GM15510 (cell line): ENCODE measurements around the gene IMMP1L.
A peak's percentile ranks its signal among the peaks of the same experiment; 100 is the strongest.

ENCODE experiments used
- POLR2A ChIP-seq: IDR thresholded peaks from 3 replicates; pipeline ENCODE4 v1.6.1; 2011; ENCODE audit warnings: borderline replicate concordance; ENCODE audit not compliant: insufficient read length; ENCODE audit errors: extremely low read depth

IMMP1L gene, protein sequence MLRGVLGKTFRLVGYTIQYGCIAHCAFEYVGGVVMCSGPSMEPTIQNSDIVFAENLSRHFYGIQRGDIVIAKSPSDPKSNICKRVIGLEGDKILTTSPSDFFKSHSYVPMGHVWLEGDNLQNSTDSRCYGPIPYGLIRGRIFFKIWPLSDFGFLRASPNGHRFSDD

GRCh38 chr11:31509429-31510345, at the start of gene IMMP1L, which contains the start of gene ELP4:
IMMP1L (minus strand) TSS chr11:31509622; CDS start chr11:31463276, 46,346 bp downstream.
ELP4 (plus strand) TSS chr11:31509767; CDS start chr11:31509785, 18 bp downstream.
- peak; percentile 86 for TF ChIP-seq POLR2A

DNA sequence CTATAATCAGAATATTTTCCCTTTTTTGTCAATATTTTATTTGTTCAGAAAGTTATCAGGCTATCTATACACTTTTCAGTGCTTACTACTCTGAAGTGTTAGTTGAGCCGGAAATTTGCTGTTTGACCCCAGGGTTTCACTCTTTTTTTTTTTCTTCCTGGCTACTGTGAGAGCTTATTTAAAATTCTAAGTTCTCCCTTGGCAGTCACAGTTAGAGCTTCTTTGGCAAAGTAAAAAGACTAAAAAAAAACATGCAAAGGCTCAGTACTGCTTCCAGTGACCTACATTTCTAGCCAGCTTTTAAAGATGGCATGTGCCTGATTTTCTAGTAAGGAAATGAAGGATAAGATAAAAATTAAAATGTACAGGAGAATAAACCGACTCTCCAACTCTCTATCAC, 48.6 kb upstream of the IMMP1L start:
- TF ChIP-seq POLR2A = no peak

DNA sequence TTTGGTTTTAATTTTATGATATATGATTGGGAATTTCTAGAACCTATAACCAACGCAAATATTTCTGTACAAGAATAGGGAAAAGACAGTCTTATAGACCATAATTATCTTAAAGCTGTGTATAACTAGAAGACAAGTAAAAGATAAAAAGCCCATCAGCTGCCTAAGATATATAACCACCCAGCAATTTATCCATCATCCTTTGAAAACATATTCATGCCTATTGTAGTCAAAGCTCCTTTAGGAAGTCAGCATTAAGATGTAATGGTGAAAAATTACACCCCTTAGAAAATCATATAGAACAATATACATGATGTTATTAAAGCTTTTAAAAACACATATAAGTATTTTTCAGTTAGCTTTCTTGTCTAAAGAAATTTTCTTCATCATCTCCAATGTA, 46.5 kb upstream of the IMMP1L start:
- TF ChIP-seq POLR2A = no peak

GRCh38 chr11:31542862-31543261, 33.4 kb upstream of the IMMP1L start:
- TF ChIP-seq POLR2A = no peak

DNA sequence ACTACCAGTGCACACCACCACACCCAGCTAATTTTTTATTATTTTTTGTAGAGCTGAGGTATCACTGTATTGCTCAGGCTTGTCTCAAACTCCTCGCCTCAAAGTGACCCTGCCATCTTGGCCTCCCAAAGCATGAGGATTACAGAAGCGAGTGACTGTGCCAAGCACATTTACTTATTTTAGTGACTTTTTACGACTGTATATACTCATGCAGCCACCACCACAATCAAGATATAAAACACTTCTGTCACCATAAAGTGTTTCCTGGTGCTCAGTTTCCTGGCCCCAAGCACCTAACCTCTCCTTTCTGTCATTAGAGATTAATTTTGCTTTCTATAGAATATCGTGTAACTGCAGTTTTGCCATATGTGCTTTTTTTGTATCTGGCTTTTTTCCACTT, 26.1 kb upstream of the IMMP1L start:
- no peak for TF ChIP-seq POLR2A

DNA sequence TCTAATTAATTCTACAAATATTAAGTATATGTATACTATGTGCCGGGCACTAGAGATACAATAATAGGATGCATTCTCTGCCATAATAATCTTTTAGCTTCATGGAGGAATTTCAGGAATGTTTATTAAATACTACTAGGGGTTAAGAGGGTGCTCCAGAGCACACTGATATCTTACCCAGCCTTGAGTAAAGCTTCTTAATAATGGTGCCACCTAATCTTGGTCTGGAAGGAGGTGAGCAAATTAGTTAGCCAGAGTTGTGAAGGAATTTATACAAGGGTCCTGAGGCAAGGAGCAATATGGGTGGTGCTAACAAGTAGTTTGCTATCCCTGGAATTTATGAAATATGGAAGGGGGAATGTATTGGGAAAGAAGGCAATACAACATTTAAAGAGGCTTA, 21.9 kb upstream of the IMMP1L start:
- no peak for TF ChIP-seq POLR2A

DNA sequence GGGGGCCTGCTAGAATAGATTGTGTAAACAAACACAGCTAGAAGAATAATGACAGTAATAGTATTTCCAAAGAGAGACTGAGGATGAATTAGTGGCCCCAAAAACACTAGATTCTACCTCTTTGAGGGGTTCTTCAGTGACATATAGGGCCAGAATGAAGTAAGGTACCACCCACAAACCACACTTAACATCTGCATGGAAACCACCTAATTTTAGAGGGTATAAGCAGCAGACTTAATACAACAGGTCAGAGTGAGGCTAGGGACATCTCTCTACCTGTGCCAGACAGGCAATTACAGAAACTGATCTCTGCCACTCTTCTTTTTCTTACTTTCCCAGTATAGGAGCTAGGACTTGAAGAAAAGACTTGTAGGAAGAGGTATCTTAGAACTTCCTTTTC, 20.3 kb upstream of the IMMP1L start:
- no peak for TF ChIP-seq POLR2A

DNA sequence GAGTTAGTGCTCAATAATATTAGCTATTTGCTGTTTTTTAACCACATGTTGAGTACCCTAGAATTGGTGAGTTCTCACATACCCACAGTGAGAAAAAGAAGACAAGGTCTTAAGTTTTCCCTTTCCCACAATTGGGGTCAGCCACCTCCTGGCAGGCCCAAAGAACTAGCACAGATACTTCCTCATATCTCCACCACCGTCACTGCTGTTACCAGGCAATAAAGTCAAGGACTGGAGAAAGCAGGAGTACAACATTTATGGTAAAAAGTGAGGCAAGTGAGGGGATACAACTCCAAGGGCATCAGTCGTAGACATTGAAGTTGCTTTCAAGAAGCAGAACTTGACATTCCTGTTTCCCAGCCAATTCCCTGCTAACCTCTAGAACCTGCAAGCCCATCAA, 19.8 kb upstream of the IMMP1L start:
- no peak for TF ChIP-seq POLR2A

- no peak for TF ChIP-seq POLR2A
Measured at GRCh38 chr11:31521497-31522150, 12.2 kb upstream of the IMMP1L start.

GRCh38 chr11:31512117-31512516, 2.7 kb upstream of the IMMP1L start:
- no peak for TF ChIP-seq POLR2A

DNA sequence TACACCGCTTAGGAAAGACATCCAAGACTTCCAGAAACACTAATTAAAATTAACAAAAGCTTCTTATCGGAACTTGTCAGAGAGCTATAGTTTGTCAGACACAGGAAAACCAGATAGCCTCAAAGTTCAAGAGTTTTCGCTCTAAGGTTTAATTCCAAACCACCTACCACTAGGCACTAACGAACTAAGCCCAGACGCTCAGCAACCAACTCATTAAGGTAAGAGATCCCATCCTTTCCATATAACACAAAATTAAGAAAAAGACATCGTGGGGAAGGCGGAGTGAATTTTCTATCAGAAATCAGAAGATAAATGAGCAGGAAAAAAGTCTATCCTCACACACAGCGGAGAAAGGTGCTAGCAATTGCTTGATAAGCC, 382 bp downstream of the IMMP1L start:
- no peak for TF ChIP-seq POLR2A

DNA sequence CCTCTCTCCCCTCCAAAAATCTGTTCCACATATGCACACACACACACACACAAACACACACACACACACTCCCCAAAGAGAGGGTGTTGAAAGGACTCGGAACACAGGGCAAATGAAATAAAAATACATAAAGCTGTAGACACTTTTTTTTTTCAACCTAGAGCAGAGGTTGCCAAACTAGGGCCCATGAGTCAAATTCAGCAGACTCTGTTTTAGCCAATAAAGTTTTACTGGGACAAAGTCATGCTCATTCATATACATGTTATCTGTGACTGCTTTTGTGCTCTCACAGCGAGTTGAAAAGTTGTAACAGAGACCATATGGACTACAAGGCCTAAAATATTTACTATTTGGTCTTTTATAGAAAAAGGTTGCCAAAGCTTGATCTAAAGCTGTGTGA, 8.9 kb downstream of the IMMP1L start:
- TF ChIP-seq POLR2A = no peak

DNA sequence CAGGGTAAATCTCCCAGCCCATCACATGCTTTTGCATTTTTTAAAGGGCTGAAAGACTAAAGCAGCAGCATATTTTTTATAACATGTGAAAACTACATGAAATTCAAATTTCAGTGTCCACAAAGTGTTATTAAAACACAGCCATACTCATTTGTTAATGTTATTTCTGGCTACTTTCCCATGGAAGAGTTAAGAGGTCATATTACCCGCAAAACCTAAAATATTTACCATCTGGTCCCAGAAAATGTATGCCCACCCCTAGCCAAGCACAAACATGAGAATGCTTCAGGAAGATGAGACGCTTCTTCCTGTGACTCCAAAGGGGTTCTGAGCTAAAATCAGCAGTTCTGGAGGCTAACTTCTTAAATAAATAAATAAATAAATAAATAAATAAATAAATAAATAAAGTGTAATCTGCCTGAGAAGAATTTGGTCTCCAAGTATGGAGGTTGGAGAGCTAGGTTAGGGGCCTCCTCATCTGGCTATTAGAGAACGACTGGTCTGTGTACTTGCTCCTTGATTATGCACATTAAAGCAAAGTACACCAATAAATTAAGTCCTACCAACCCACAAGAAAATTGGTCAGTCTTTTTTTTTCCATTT, 9.7 kb downstream of the IMMP1L start:
- TF ChIP-seq POLR2A = no peak

DNA sequence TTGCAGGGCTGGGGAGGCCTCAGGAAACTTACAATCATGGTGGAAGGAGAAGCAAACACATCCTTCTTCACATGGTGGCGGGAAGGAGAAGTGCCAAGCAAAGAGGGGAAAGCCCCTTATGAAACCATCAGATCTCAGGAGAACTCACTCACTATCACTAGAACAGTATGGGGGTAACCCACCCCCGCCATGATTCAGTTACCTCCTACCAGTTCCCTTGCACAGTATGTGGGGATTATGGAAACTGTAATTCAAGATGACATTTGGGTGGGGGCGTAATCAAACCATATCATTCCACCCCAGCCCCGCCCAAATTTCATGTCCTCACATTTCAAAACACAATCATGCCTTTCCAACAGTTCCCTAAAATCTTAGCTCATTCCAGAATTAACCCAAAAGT, 16.2 kb downstream of the IMMP1L start:
- TF ChIP-seq POLR2A = no peak

DNA sequence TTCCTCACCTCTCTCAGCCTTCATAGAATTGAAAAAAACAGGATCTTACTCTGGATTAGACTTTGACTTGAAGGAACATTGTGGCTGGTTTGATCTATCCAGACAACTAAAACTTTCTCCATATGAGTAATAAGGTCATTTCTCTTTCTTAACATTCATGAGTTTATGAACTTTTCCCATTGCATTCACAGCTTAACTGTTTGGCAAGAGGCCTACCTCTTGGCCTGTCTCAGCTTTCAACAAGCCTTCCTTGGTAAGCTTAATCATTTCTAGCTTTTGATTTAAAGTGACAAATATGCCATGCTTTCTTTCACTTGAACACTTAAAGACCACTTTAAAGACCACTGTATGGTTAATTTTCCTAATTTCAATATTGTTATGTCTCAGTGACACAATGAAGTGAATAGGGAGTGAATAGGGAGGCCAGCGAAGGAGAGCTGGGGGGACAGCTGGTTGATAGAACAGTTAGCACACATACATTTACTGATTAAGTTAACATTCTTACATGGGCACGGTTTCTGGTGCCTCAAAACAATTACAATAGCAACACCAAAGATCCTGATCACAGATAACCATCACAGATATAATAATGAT, 17.0 kb downstream of the IMMP1L start:
- no peak for TF ChIP-seq POLR2A

DNA sequence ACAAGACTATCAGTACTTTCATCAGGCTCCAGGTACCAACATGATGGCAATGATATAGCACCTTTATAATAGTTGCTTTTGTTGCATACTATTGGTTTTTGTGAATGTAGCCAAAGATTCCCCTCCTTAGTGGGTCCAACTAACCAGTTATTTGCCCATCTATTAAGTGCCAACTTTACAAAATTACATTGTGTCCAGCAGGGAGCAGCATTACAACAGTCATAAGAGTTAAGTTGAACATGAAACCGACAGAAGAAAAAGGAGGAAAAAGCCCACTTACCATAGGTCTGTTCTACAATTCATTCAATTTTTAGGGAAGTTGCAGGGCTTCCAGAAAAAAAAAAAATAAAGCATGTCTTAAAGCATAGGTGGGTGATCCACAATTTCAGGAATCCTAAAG, 21.6 kb downstream of the IMMP1L start:
- TF ChIP-seq POLR2A = no peak

DNA sequence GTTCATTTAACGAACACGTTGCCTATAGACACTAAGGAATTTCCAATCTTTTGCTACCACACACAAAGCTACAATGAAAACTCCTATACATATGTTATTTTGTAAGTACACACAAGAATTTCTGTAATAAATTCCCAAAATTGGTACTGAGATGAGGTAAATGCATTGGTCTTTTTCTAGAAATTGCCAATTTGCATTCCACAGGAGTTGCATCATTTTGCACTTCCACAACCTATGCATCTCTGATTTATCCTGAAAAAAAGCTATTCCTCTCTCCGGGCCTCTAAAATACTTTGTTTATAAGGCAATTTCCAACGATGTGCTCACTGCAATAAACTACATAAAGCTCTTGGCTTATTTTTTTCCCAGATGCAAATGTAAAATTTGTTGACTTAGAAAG, 24.9 kb downstream of the IMMP1L start:
- no peak for TF ChIP-seq POLR2A
